Keratinocyte (primary cell): ENCODE data around the gene GAPVD1.

Experiments used
- CTCF ChIP-seq, 3 experiments: IDR thresholded peaks in 1 of 3; conservative IDR thresholded peaks in 1 of 3; optimal IDR thresholded peaks in 1 of 3; 2 replicates in 2 of 3; 3 replicates in 1 of 3; pipeline versions ENCODE3 to v1.5.1; 2011; ENCODE audit warnings: low read length in 3 of 3, mild to moderate bottlenecking in 3 of 3, moderate library complexity in 2 of 3, control low read depth in 1 of 3, inconsistent platforms in 1 of 3; ENCODE audit not compliant: insufficient read depth in 2 of 3; ENCODE audit errors: extremely low read depth in 1 of 3
- EZH2 ChIP-seq: IDR thresholded peaks from one replicate; pipeline ENCODE4 v1.6.1; 2012; ENCODE audit warnings: inconsistent platforms, mild to moderate bottlenecking, low read length, moderate library complexity

GRCh38 chr9:125343518-125344275 is 82.1 kb downstream of the GAPVD1 start:
- no peak for TF ChIP-seq CTCF (optimal IDR thresholded peaks at IDR 0.05 in 1 of 3, IDR thresholded peaks at IDR 0.05 in 1 of 3, conservative IDR thresholded peaks at IDR 0.05 in 1 of 3; ENCODE audit: extremely low read depth in 1 of 3, insufficient read depth in 2 of 3, low read length in 3 of 3)
- no peak for TF ChIP-seq EZH2
